ENCODE data around the gene RNF40.

RNF40 gene

DNA sequence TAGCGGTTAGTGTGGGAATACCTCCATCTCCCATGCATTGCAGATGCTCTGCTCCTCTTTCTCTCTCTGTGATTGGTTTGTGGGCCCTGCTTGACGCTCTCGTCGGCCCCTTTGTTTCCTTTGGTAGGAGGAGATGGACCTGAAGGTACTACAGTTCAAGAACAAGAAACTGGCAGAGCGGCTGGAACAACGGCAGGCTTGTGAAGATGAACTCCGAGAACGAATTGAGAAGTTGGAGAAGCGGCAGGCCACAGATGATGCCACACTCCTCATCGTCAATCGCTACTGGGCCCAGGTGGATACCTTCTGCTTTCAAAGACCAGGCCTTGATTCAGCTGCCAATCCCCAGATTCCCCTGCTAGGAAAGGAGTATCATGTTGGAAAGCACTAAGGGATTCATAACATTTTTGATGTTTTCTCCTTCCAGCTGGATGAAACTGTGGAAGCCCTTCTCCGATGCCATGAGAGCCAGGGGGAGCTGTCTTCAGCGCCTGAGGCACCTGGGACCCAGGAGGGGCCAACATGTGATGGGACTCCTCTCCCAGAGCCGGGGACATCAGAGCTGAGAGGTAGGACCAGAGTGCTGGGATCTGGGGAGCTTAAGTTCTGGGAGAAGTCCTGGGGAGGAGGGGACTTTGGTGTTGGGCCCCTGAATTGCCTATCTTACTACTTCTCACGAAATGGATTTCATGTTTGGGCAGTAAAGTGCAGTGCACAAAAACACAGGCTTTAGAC lies 1.0 kb downstream of the RNF40 start:
- FAIRE-seq, result no peak

DNA sequence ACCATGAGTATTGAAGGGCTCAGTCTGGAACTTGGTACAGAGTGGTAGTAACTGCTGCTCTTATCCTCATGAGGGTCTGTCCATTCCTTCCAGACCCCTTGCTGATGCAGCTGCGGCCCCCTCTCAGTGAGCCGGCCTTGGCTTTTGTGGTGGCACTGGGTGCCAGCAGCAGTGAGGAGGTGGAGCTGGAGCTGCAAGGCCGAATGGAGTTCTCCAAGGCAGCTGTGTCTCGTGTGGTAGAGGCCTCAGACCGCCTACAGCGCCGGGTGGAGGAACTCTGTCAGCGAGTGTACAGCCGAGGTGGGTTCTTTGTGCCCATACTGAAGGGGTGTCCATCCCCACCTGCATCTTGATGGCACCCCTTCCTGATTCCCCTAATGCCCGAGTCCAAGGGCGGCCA lies 2.0 kb downstream of the RNF40 start:
- no peak for FAIRE-seq

DNA sequence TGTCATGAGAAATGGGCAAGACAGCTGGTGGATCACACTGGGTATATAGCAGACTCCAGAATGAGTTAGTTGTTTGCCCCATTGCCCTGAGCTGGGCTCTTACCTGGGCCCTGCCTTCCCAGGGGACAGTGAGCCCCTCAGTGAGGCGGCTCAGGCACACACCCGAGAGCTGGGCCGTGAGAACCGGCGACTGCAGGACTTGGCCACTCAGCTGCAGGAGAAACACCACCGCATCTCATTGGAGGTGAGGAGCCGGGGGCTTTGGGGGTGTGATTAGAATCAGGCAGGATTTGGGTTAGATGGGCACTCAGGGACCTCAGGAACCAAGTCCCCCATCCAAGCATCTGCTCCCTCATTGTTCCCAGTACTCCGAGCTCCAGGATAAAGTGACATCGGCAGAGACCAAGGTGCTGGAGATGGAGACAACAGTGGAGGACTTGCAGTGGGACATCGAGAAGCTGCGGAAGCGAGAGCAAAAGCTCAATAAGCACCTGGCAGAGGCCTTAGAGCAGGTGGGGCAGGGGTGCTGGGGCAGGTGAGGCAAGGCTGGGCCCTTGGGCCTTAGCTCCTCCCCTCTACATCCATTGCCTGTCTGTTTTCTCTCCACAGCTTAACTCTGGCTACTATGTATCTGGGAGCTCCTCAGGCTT lies 2.8 kb downstream of the RNF40 start:
- no peak for FAIRE-seq

DNA sequence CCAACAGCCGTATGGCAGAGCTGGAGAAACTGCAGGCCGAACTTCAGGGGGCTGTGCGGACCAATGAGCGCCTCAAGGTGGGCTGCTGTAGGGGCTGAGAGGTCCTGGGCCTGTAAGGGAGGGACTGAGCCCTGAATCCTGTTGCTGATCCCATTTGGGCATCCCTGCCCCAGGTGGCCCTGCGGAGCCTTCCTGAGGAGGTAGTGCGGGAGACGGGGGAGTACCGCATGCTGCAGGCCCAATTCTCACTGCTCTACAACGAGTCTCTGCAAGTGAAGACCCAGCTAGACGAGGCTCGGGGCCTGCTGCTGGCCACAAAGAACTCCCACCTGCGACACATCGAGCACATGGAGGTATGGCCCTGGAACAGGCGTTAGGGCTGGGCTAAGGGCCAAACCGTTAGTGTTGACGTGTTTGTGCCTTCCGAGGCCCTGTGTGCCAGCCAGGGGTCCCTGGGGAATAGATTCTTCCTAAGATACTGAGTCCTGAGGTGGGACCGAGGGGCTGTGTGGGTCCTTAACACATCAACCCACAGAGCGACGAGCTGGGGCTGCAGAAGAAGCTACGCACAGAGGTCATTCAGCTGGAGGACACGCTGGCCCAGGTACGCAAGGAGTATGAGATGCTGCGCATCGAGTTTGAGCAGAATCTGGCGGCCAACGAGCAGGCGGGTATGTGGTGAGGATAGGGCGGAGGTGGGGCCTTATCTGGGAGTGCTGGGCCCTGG lies 4.2 kb downstream of the RNF40 start:
- FAIRE-seq, result no peak

DNA sequence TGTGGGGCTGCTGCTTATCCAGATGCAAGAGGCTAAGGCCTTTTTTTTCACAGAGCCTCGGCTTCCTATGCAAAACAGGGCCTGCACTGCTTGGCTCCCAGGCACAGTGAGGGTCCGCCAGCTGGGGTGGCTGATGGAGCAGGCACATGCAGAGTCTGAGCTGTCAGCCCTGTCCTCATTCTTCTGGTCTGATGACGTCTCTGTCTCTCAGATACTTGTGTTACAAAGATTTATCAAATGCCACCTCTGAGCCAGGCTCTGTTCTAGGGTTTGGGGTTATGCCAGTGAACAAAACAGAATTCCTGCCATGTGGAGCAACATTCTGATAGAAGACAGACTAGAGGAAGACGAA lies 4.8 kb downstream of the RNF40 start:
- no peak for FAIRE-seq

DNA sequence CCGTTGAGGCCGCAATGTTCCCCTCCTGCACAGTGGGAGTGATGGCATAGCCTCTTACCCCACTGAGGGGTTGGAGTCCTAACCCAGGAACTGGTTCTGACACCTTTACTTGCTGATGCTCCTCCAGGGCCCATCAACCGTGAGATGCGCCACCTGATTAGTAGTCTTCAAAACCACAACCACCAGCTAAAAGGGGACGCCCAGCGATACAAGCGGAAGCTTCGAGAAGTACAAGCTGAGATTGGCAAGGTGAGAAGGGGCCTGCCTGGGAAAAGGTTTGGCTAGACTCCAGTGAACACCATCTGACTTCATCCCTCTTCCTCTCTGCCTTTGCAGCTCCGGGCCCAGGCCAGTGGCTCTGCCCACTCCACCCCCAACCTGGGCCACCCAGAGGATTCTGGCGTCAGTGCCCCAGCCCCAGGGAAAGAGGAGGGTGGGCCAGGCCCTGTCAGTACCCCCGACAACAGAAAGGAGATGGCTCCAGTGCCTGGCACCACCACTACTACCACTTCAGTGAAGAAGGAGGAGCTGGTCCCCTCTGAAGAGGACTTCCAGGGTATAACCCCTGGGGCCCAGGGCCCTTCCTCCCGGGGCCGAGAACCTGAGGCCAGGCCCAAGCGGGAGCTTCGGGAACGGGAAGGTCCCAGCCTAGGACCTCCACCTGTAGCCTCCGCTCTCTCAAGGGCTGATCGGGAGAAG lies 5.8 kb downstream of the RNF40 start:
- no peak for FAIRE-seq

DNA sequence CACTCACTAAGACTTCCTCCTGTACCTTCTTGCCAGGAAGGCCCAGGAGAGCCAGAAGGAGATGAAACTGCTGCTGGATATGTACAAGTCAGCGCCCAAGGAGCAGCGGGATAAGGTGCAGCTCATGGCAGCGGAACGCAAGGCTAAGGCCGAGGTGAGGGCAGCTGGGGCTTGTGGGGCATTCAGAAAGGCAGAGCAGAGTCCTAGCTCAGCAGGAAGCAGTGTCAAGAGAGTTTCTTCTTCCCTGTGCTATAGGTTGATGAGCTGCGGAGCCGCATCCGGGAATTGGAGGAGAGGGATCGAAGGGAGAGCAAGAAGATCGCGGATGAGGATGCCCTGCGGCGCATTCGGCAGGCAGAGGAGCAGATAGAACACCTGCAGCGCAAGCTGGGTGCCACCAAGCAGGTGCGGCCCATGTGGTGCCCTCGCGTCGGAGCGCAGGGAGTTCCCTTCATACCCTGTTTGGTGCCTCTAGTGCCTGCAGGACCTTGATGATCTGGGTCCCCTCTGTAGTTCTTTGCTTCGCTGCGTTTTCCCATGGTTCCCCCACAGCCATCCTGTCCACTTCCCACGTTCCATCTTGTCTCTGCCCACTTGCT lies 6.6 kb downstream of the RNF40 start:
- FAIRE-seq, result no peak

DNA sequence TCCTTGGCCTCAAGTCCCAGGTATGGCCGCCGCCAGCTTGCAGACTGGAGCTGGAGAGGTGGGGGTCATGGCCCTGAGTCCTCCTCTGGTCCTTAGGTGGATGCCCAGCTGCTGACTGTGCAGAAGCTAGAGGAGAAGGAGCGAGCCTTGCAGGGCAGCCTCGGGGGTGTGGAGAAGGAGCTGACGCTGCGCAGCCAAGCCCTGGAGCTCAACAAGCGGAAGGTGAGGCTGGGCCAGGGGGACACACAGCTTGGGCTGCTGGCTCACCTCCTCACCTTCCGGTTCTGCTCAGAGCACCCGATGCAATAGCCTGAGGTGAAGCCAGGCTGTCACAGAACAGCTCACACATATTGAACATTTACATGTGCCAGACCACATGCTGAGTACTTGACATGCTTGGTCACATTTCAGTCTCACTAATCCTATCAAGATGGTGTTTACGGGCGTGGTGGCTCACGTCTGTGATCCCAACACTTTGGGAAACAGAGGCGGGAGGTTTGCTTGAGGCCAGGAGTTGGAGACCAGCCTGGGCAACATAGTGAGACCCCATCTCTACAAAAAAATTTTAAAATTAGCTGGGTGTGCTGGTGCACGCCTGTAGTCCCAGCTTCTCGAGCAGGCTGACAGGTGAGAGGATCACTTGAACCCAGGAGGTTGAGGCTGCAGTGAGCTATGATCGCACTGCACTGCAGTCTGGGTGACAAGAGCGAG lies 7.4 kb downstream of the RNF40 start:
- no peak for FAIRE-seq

DNA sequence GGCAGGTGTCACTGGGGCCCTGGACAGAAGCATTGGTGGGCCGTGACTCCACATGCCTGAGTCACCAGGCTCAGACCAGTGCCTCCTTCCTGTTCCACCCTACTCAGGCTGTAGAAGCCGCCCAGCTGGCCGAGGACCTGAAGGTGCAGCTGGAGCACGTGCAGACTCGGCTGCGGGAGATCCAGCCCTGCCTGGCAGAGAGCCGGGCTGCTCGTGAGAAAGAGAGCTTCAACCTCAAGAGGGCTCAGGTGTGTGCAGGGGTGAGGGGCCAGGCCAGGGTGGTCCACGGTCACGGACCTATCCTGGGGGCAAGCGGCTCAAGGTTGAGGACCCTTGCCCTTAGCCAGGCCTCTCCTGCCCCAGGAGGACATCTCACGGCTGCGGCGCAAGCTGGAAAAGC lies 9.6 kb downstream of the RNF40 start:
- FAIRE-seq, result no peak

DNA sequence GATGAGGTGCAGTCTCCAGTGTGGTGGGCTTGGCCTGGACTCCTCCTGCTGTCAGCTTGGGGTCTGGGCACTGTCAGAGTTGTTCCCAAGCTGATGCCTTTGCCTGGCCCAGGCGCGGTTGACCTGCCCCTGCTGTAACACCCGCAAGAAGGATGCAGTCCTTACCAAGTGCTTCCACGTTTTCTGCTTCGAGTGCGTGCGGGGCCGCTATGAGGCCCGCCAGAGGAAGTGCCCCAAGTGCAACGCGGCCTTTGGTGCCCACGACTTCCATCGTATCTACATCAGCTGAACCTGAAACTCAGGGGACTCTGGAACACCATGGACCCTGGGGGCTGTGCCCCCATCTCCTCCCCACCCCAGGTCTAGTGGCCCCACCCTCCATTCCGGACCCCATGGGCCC lies 11.7 kb downstream of the RNF40 start:
- FAIRE-seq, result no peak

DNA sequence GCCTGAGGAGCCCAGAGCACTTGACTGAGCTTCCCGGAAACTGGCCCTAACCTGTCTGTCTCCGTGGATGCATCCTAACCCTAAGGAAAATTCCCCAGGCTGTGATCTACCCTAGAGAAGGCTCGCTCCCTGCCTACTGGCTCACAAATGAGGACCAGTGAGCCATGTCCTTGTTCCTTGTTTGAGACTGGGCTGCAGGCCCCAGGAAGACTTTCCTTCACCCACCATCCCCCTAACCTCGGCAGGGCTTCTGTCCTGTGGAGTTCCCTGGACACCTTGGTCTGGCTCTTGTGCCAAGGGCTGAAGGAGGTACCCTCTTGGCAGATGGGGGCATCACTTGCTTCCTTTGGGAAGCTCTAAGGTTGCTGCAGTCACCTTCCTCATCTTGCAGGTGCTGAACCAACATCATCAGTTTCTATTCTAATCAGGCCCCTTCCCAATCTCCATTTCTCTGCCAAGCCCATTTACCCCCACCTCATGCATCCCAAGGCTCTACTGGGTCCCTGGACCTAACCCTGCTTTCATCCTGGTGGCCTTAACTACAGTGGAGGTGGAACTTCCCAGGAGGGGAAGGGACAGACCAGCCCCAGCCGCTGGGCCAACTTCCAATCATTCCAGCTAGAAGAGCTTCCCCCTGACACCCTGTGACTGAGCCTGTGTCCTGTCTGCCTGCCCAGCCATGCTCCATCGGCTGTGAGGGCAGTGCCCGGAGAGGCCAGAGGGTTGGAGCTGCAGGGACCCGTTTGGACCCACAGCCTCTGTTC lies 12.4 kb downstream of the RNF40 start:
- no peak for FAIRE-seq

DNA sequence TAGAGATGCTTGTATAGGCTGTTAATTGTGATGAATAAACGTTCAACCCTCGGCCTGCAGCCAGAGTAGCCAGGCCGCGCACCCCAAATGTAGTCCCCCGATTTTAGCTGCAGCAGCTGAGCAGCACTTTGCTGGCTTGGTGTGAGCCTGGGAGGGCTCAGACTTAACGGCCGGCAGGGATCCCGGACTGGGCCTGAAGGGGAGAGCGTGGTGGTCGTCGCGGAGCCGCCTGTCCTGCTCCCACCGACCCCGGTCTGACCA lies 12.9 kb downstream of the RNF40 start:
- no peak for FAIRE-seq

DNA sequence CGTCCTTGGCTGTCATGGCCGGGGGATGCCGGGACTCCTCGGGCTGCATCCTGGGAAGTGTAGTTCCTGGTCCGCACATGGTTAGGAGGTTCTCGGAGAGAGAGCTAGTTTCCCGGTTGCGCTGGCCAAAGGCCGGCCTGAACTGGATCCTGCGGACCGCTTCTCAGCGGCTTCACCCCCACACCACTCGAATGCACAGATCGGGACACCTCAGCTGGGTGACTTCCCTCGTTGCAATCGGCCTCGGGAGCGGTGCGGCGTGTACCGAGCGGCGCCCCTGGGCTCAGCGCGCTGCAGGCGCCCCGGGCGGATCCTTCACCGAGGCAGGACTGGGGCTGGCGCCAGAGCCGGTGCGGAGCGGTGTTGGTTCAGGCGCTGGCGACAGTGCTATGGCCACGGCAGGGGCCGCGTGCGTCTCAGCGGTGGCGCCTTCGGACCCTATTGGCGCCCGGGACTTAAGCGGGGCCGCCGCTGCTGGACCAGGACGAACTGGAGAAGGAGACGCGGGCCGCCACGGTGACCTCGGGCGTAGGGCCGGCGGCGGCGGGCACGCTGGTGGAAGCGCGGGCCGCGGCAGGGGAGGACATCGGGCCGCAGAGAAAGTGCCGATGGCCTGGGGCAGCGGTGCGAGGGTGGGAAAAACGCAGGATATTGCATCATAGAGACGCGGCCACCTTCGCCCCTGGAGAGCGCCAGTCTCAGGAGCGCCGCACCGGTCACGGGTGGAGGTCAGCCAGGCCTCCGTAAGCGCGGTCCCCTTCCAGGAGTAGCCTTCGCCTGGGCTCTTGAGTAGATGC lies 13.5 kb downstream of the RNF40 start:
- no peak for FAIRE-seq

DNA sequence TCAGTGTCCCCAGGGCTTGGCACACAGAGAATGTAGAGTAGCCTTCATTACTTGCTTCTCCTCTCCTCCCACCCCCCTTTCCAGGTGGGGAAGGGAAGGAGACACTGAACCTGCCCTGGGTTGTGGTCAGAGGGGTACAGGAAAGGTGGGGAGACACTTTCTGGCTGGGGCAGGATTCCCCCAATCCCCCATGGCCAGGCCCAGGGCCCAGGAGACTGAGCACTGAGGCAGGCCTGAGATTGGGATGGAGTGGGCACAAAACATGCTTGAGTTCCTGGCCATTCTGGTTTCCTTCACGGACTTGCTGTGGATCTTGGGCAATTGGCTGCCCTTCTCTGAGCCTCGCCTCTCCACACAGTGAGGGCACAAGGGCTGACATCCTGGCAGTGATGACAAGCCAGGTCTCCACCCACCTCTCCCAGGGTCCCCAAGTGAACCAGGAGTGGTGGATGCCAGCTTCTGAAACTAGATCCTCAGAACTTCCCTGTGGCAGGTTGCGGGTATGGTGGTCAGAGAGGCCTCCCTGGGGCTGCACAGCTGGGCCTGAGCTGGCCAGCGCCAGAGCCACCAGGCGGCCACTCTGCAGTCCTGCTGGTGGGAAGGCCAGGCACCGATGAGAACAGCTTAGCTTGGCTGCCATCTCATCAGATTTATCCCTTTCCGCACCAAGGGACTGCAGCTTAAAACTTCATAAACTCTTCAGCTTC lies 15.6 kb downstream of the RNF40 start:
- FAIRE-seq, result no peak

DNA sequence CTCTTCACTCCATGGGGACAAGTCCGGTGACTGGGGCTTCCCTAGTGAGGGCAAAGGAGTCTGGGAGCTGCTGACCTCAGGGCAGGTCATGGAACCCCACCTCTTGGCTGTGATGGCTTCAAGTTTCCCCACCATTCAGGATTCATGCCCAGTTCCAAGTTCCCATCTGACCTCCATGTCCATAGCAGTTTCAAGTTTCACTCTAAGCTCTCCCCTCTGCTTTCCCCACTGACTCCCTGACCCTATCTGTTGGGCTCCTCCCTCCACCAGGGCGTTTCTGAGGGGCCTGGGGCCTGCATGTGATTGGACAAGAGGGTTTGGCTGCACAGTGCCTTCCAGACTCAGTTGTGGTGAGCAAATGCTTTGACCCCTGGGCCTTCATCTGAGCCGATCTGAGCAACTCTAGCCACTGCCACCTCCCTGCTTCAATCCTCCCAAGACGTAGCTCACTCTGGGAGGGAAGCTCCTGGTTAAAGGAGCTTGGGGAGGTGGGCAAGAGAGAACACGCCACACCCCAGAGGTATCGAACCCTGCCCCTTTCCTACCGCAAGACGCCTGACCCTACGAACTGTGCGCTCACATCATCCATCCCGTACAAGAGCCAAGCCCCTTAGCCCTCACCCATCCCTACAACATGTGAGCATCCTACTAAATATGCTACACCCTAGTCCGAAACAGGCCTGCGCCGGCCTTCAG lies 16.6 kb downstream of the RNF40 start:
- FAIRE-seq, result no peak

DNA sequence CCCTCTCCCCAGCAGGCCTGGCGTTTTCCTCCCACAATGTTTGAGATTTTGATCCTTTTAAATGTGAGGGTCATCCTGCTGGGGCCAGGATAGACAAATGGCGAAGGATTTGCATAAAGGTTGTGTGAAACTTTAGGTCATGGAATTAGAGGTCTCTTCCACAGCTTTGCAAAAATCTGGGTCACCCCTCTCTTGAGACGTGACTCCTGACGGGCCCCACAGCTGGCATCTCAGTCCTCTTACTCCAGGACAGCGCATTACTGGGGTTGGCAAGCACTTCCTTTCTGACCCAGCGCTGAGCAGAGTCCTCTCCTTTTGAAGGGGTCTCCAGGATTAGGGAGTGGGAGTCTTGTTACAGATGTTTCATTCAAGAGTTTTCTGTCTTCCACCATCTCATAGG lies 17.5 kb downstream of the RNF40 start:
- FAIRE-seq, result no peak

DNA sequence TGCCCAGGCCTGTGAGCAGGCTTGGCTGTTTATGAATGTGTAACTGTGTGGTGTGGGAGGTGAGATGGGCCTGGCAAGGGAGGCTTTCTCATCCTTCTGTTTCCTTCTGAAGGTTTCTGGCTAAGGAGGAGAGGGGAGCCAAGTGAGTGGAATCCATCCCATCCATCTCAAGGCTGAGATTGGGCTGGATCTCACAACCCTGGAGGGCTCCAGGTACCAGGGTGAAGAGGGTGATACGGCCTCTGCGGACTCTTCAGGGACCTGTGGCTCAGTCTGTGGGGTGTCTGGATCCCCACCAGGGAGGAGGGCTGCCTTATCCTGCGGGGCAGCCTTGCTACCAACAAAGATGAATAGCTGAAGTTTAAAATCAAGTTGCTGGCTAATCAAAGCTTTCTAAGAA lies 17.9 kb downstream of the RNF40 start:
- no peak for FAIRE-seq

DNA sequence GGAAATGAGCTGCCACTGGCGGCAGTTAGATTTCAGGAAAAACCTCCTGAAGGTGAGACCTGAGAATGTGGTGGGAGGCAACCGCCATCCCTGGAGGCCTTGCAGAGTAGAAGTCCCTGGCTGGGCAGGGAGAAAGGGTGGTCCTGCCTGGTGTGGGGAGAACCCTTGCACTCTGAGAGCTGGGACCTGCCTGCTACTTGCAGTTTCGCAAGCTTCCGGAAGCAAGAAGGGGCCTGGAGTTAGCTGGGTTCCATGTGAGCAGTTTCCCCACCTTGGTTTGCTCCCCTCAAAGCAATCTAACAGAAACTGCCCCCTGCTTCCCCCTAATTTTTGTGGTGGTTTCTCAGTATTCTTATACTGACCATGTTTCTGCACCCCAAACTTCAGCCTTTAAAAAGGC lies 18.4 kb downstream of the RNF40 start:
- no peak for FAIRE-seq

DNA sequence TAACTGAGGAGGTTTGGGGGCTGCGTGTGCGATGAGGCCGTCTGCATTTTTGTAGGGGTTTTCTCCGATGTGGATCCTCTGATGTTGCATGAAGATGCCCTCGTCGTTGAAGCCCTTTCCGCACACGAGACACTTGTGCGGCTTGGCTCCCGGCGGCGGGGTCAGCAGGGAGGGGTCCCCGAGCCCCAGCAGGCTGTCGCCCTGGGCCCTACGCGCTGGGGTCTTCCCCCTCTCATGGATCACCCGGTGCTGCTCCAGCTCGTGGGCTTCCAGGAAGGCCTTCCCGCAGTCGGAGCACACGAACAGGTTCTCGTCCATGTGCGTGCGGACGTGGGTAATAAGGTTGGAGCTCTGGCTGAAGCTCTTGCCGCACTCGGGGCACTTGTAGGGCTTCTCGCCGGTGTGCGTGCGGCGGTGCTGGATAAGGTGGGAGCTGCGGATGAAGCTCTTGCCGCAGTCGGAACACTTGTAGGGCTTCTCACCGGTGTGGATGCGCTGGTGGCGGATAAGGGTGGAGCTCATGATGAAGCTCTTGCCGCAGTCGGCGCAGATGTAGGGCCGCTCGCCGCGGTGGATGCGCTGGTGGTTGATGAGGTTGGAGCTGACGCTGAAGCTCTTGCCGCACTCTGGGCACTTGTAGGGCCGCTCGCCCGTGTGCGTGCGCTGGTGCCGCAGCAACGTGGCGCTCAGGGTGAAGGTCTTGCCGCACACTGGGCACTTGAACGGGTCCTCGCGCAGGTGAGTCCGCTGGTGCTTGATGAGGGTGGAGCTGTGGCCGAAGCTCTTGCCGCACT lies 20.6 kb downstream of the RNF40 start:
- no peak for FAIRE-seq
